HPDE6-E6E7 (cell line): Measurements from ENCODE around the gene RET.

Source experiments
- DNase-seq: peaks from one replicate; pipeline ENCODE4 v3.0.0; 2011; ENCODE audit warnings: missing footprints; ENCODE audit errors: extremely low spot score

The RET gene

DNA sequence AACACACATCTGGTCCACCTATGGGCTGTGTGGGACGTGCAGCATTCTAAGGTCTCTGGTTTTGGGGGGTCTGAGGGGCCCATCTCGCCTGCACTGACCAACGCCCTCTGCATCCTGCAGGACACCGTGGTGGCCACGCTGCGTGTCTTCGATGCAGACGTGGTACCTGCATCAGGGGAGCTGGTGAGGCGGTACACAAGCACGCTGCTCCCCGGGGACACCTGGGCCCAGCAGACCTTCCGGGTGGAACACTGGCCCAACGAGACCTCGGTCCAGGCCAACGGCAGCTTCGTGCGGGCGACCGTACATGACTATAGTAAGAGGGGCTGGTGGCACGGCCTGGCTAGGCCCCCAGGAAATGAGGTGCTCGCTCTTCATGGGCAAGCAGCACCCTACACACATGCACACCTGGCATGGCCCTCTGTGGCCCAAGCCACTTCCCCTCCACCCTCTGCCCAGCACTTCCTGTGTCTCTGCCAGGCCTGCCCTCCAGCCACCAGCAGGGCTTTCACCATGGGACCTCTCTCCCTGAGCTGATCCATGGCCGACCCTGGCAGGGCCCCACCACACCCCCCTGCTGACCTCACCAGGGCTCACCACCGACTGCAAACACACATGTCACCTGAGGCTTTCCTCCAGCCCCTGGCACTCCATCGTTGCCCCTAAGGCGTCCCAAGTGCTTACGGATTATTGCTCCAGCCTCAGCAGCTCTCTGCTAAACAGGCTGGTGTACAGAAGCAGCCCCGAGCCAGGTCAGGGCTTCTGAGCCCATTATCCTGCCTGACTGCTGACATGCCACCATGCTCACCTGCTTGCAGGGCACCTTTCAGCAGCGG lies 29.6 kb downstream of the RET start:
- no peak for DNase-seq

DNA sequence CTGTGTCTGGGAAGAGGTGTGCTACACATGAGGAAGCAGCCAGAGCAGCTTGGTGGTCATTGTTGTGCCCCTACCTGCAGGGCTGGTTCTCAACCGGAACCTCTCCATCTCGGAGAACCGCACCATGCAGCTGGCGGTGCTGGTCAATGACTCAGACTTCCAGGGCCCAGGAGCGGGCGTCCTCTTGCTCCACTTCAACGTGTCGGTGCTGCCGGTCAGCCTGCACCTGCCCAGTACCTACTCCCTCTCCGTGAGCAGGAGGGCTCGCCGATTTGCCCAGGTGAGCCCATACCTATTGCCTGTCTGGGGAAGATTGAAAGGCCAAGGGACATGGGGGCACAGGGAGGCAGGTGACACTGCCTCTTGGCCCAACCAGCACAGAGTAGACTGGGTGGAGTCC lies 32.1 kb downstream of the RET start:
- DNase-seq: no peak

DNA sequence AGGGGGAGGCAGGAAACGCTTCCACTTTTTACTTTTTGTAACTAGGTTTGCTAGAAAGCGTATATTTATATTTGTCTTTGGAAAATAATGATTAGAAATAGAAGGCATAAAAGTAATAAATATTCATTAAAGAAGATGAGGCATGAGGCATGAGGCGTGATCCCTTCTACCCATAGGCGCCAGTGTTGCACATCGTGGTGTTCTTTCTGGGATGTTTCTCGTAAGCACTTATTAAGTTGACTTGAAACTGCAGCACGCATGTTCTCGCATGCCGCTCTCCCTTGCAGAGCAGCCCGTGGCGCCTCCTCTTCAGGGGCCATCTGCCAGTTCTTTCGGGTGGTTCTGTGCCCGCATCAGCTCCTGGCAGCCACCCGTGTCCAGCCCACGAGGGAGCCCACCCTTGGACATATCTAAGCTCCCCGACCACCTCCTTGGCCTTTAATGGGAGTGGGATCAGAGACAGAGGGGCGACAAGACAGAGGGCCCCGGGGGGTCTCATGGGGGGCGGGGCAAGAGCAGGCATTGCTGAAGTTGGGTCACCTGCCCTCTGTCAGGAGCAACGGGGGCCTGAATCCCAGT lies 32.9 kb downstream of the RET start:
- no peak for DNase-seq

GRCh38 chr10:43110338-43111071 lies 33.6 kb downstream of the RET start:
- DNase-seq: no peak

- no peak for DNase-seq
These were observed 34.2 kb downstream of the RET start for GRCh38 chr10:43111101-43111500.

- DNase-seq: no peak
These were observed 35.2 kb downstream of the RET start for GRCh38 chr10:43111921-43112607.

GRCh38 chr10:43112608-43112961 lies 35.7 kb downstream of the RET start:
- DNase-seq: no peak

DNA sequence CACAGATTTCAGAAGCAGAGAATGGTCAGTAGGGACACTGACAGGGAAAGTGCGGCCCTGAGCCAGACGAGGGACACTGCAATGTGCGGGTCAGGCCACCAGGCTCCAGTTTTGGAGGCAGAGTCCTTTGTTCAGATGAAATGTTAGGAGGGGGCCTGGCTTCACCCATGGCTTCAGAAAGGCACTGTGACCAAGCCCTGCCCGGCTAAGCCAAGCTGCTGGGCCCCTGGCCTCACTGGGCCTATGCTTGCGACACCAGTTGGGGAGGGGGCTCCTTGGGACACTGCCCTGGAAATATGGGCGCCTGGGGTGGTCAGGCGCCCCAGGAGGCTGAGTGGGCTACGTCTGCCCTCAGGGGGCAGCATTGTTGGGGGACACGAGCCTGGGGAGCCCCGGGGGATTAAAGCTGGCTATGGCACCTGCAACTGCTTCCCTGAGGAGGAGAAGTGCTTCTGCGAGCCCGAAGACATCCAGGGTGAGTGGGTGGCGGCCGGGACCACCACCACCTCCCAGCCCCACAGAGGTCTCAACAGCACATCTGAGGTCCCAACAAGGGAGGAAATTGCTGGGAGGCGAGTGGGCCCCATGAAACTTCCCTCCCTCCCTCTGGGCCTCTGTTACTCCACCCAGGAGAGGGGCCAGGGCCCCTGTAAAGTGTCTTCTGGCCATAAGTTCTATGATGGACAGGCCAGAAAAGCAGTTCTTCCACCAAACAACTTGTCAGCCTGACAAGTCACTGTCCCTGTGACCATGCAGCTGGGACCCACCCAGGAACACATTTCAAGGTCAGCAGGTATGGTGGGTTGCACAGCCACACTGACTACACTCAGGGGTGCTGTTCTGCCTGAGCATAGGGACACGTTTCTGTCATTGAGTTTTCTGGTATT lies 36.6 kb downstream of the RET start:
- DNase-seq: no peak

GRCh38 chr10:43114088-43114742 lies 37.3 kb downstream of the RET start:
- no peak for DNase-seq

- no peak for DNase-seq
These were observed 38.1 kb downstream of the RET start for GRCh38 chr10:43114743-43115611.

DNA sequence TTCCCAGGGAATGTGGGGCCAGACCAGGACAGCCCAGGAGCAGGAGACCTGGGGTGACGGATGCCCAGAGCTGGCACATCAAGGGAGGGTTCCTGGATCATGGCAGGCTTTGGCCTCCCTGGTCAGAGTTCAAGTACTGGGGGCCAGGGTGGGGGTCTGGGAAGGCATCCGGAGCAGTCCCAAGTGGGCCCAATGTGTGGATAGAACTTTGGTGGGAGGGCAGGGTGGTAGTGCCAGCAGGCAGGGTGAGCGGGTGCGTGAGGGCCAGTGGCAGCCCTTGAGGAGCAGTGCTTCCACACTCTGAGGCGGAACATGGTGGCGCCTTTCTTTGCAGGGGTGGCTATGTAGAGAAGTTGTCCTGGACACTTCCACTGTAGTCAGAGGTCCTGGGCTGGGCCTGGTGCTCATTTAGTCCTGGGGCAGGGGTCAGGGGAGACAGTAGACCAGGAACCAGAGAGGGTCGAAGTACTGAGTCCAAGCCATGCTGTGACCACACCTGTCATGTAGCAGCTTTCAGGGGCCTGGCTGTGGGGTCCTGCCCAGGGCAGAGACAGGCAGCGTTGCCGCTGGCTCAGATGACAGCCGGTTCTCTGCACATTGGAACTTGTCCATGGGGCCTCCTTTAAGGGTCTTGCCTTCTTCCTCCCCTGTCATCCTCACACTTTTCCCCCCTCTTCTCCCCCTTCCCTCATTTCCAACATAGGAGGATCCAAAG lies 39.2 kb downstream of the RET start:
- DNase-seq: no peak

GRCh38 chr10:43116596-43116995 lies 39.7 kb downstream of the RET start:
- DNase-seq: no peak

- no peak for DNase-seq
These were observed 40.3 kb downstream of the RET start for GRCh38 chr10:43117031-43117776.

DNA sequence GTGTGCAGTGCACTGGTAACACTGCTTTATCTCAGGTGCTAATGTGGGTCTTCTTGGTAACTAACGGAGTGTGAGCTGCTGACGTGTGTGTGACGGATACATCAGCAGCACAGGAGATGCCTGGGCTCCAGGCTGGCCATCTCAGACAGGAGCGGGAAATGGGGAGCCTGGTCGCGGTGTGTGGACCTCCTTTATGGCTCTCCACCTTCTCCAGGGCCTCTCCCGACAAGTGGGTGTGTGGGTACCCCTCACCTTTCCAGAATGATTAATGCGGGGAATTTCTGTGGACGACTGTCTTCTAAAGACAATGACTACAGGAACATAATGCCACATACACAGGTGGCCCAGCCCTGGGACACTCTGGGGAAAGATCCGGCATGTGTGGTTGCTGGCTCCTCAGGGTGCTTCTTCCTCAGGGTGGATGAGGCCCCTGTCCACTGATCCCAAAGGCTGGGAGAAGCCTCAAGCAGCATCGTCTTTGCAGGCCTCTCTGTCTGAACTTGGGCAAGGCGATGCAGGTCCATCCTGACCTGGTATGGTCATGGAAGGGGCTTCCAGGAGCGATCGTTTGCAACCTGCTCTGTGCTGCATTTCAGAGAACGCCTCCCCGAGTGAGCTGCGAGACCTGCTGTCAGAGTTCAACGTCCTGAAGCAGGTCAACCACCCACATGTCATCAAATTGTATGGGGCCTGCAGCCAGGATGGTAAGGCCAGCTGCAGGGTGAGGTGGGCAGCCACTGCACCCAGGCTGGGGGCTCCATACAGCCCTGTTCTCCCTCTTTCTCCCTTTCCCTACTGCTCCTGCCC lies 41.1 kb downstream of the RET start:
- no peak for DNase-seq

DNA sequence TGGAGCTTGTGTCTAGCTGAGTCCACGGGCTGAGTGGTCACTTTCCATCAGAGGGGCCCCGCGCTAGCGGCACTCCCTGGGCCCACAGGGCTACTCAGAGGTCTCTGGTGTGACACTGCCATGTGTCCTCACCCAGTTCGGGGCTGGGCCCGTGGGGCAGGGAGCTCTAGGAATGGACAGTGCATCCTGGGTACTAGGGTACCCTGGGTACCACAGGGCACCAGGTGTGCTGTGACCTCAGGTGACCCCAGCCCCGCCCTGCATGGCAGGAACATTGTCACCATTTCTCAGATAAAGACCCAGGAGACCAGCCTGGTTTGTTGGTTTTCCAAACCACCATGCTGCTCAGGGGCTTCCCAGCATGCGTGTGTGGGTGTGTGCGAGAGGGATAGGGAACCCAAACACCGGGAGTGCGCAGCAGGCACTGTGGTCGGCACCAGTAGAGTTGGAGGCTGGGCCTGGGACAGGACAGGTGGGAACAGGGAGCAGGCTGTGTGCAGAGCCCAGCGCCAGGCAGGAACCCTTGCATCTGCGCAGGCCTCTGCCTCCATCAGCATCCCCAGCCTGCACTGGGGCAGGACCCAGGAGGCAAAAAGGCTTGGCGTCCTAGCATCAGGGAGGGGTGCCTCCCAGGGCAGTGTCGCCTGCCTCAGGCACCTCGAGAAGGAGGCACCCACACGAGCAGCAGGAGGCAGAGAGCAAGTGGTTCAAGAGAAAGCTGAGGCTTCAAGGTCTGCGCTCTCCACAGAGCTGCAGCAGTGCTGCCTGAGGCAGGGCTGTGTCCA lies 42.0 kb downstream of the RET start:
- no peak for DNase-seq

DNA sequence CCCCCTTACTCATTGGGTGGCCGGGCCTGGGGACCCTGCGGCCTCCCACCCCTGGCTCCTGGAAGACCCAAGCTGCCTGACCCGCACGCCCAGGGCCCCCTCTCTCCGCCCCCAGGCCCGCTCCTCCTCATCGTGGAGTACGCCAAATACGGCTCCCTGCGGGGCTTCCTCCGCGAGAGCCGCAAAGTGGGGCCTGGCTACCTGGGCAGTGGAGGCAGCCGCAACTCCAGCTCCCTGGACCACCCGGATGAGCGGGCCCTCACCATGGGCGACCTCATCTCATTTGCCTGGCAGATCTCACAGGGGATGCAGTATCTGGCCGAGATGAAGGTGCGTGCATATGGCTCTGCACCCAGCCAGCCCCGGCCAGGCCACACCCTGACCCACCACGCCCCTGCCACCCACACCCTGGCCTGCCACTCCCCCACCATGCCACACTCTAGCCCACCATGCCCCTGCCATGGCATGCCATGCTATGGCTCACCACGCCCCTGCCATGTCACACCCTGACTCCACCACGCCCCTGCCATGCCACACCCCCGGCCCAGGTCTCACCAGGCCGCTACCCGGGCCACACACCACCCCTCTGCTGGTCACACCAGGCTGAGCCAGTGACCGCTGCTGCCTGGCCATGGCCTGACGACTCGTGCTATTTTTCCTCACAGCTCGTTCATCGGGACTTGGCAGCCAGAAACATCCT lies 42.7 kb downstream of the RET start:
- no peak for DNase-seq
